Measurements from ENCODE around the gene PRR19. TPM values are rescaled to one million over a fixed set of nuclear protein-coding genes. Genes with fewer than 3 reads are reported as not detected.

PRR19 gene
- total RNA-seq, 1 experiment from 2014 or later = 0.13 TPM

DNA sequence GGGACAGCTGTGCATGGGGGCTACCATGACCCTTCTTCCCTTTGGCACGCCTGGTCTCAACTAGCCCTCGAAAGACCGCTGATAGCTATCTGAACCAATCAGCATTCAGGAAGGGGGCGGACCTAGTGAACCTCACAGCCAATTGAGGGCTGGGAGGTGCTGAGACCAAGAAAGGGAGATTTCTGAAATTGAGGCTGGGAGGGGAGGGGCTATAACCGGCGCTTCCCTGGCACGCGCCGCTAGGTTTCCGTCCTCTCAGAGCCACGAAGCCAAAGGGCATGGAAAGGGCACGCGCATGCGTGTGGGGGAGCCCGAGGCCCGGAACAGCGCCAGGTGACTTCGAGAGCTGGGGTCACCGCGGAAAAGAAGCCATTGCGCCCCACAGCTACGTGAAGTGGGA is 4.7 kb downstream of the PRR19 start:
- no peaks in the 10 kb centered on the region for H3K27me3 ChIP-seq
- no peak for DNase-seq
- no peaks in the 10 kb centered on the region for H3K36me3 ChIP-seq
- H3K4me3 ChIP-seq = no peak overlapping the region
- no peaks in the 10 kb centered on the region for H3K9me3 ChIP-seq

- Histone ChIP-seq H3K27me3 (peaks cover 12% of the 10 kb centered on the region), H3K36me3 (no peaks in the 10 kb centered on the region), H3K9me3 (no peaks in the 10 kb centered on the region), H3K4me3 (no peak overlapping the region)
- no peak for DNase-seq
Measured at GRCh38 chr19:42309686-42310085, 7.8 kb downstream of the PRR19 start.

DNA sequence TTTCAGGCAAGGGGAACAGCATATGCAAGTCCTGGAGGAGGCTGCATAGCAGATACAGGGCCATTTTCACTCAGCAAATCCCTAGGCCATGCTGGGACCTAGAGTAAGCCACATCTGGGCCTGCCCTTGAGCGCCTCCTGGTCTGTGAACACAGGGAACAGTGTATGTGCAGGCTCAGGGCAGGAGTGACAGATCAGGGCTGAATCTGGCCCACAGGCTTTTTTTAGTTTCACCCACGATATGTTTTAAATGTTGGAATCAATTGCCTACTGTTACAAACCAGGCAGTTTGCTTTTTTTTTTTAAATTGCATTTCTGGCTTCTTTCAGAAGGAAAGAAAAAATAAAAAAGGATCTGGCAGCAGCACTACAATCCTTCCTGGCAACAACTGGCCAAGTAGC is 9.7 kb downstream of the PRR19 start:
- Histone ChIP-seq H3K36me3 (no peaks in the 10 kb centered on the region), H3K9me3 (no peaks in the 10 kb centered on the region), H3K27me3 (peaks cover 14% of the 10 kb centered on the region), H3K4me3 (no peak overlapping the region)
- no peak for DNase-seq

DNA sequence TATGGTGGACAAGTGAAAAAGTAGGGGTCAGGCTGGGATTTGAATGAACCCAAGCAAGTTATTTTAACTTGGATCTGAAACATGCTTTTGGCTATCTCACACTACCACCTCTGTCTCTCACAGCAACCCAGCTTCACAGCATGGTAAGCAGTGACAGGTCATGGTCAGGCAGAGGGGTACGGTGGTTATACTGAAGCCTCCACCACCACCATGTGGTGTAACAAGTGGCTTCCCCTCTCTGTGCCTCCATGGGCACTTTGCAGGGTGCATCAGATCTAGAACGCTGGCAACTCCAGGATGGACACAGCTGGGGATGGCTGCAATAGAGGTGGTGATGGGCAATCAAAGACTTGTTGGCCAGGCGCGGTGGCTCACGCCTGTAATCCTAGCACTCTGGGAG is 10.4 kb downstream of the PRR19 start:
- DNase-seq = no peak
- Histone ChIP-seq H3K36me3 (no peaks in the 10 kb centered on the region), H3K4me3 (no peak overlapping the region), H3K9me3 (no peaks in the 10 kb centered on the region), H3K27me3 (peaks cover 14% of the 10 kb centered on the region)

GRCh38 chr19:42313096-42313839 is 11.3 kb downstream of the PRR19 start, which contains the start of gene TMEM145:
Gene TMEM145 (plus strand): TSS chr19:42313309. CDS start chr19:42313377, 68 bp downstream.
- H3K27me3 ChIP-seq = peaks cover 14% of the 10 kb centered on the region
- peak; percentile 68 for DNase-seq
- H3K36me3 ChIP-seq = no peaks in the 10 kb centered on the region
- no peaks in the 10 kb centered on the region for H3K9me3 ChIP-seq
- peak within 1 kb of the TSS; percentile 51 for H3K4me3 ChIP-seq

DNA sequence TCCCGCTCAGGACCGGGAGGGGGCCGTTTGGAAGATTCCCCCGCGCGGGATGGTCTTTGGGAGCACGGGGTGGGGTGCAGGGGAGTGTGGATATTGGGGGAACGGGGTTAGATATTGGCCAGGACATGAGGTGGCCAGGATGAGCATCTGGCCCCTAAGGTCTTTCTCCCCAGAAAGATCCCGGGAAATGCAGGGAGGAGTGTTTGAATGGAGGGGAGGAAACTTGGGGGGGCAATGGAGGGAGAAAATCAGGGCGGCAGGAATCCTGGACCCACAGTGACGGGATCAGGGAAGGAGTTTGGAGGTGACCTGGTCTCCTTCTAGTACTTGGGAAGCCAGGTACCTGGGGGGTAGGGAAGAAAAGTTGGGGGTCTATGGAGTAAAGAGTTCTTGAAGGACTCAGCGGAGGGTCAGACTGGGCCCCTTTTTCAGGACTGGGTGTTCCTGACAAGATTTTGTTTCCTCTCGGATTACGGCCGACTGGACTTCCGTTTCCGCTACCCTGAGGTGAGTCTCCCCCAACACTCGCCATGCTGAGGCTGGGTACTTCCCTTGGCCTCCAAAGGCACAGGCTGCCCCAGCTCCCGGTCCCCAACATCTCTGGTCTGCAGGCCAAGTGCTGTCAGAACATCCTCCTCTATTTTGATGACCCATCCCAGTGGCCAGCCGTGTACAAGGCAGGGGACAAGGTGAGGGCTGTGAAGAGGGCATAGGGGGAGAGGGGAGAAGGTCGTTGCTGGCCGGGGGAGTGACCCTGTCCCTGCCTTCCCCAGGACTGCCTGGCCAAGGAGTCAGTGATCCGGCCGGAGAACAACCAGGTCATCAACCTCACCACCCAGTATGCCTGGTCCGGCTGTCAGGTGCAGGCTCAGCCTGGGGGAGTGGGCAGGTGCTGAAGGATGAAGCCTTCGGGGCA is 12.2 kb downstream of the PRR19 start:
- H3K36me3 ChIP-seq = no peaks in the 10 kb centered on the region

GRCh38 chr19:42315024-42315423 is 13.1 kb downstream of the PRR19 start:
- H3K9me3 ChIP-seq = no peaks in the 10 kb centered on the region
- DNase-seq = no peak
- no peaks in the 10 kb centered on the region for H3K36me3 ChIP-seq
- H3K4me3 ChIP-seq = no peak overlapping the region
- H3K27me3 ChIP-seq = peaks cover 14% of the 10 kb centered on the region

More for the DNA sequence above, 12.2 kb downstream of the PRR19 start:
- Histone ChIP-seq H3K27me3 (peaks cover 14% of the 10 kb centered on the region), H3K9me3 (no peaks in the 10 kb centered on the region), H3K4me3 (no peak overlapping the region)
- DNase-seq = no peak

GRCh38 chr19:42316223-42317211 is 14.6 kb downstream of the PRR19 start:
- H3K9me3 ChIP-seq = no peaks in the 10 kb centered on the region
- peaks cover 14% of the 10 kb centered on the region for H3K27me3 ChIP-seq
- no peaks in the 10 kb centered on the region for H3K36me3 ChIP-seq
- DNase-seq = peak; percentile 73
- H3K4me3 ChIP-seq = no peak overlapping the region

DNA sequence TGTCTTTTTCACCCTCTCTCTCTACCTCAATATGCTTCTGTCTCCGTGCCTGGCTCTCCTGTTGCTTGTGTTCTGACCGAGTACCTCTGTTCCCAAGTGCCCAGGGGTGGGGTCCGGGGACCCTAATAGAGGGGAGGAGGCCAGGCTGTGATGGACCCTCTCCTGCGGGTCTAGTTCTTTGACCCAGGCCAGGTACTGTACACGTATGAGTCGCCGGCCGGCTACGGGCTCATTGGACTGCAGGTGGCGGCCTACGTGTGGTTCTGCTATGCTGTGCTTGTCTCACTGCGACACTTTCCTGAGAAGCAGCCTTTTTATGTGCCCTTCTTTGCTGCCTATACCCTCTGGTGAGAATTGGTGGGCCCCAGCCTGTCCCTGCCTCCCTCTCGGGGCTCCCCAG is 15.6 kb downstream of the PRR19 start:
- no peaks in the 10 kb centered on the region for H3K9me3 ChIP-seq
- no peak overlapping the region for H3K4me3 ChIP-seq
- DNase-seq = no peak
- no peaks in the 10 kb centered on the region for H3K36me3 ChIP-seq
- H3K27me3 ChIP-seq = peaks cover 14% of the 10 kb centered on the region

- H3K4me3 ChIP-seq = no peak overlapping the region
- no peaks in the 10 kb centered on the region for H3K36me3 ChIP-seq
- no peak for DNase-seq
- H3K27me3 ChIP-seq = no peaks in the 10 kb centered on the region
- no peaks in the 10 kb centered on the region for H3K9me3 ChIP-seq
Measured at GRCh38 chr19:42322305-42322704, 20.4 kb downstream of the PRR19 start.

DNA sequence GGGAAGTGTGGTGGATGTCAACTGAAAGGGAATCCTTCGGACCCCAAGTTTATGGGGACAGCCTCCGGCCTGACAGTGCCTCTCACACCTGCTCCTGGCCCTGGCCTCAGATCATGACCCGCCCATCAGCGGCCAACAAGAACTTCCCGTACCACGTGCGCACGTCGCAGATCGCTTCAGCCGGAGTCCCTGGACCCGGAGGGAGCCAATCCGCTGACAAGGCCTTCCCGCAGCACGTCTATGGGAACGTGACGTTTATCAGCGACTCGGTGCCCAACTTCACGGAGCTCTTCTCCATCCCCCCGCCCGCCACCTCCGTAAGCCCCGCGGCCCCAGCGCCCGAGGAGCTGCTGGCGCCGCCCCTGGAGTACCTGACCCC is 21.5 kb downstream of the PRR19 start:
- Histone ChIP-seq H3K9me3 (no peaks in the 10 kb centered on the region), H3K4me3 (no peak overlapping the region), H3K27me3 (no peaks in the 10 kb centered on the region), H3K36me3 (no peaks in the 10 kb centered on the region)
- no peak for DNase-seq

DNA sequence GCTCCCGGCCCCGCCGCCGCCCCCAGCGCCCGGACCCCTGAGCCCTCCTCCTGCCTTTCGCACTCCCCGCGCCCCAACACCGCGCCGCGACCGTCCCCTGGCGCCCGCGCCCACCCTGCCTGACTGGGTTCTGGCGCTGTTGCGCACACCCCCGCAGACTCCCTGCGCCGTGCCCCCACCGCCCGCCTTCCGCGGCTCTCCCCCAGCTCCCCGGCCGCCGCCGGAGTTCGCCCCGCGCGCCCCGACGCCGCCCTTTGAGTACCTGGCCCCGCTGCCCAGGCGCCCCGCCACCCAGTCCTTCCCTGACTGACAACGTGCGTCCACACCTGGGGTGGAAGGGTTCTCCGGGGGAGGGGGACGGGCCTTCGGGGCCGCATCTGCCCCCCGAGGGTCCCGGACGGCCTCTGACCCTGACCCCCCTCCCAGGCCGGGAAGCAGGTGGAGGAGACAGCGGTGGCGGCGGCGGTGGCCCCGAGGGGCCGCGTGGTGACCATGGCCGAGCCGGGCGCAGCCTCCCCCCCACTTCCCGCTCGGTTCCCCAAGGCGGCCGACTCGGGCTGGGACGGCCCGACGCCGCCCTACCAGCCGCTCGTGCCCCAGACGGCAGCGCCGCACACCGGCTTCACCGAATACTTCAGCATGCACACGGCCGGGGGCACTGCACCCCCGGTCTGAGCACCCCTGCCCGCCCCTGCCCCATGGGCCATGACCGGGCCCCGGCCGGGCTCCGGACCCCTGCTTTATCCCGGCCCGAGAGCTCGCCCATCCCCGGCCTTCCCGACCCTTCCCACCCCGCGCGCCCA is 22.1 kb downstream of the PRR19 start:
- Histone ChIP-seq H3K4me3 (no peak overlapping the region), H3K9me3 (no peaks in the 10 kb centered on the region), H3K27me3 (no peaks in the 10 kb centered on the region), H3K36me3 (no peaks in the 10 kb centered on the region)
- DNase-seq = no peak

- H3K4me3 ChIP-seq = peak overlapping the region; percentile 17
- DNase-seq = no peak
- no peaks in the 10 kb centered on the region for H3K9me3 ChIP-seq
- H3K27me3 ChIP-seq = no peaks in the 10 kb centered on the region
- H3K36me3 ChIP-seq = no peaks in the 10 kb centered on the region
Measured at GRCh38 chr19:42324655-42325307, 22.8 kb downstream of the PRR19 start.

GRCh38 chr19:42325308-42325895 is 23.5 kb downstream of the PRR19 start, which contains the start of gene MEGF8:
Gene MEGF8 (plus strand): TSS chr19:42325635. CDS start chr19:42326244, 609 bp downstream.
- Histone ChIP-seq H3K27me3 (no peaks in the 10 kb centered on the region), H3K4me3 (peak within 1 kb of the TSS; percentile 73), H3K36me3 (no peaks in the 10 kb centered on the region), H3K9me3 (no peaks in the 10 kb centered on the region)
- peak; percentile 99 for DNase-seq

All from MG63 (cell line).